ENCODE data around the gene PLEKHH1.

Gene PLEKHH1

GRCh38 chr14:67638642-67639041, 105.6 kb downstream of the PLEKHH1 start:
- no peak for DNase-seq
